DMS53 treated with DMSO at 0.1 percent for 48 hours (cell line): ENCODE data around the gene MYF6.
"Not testable (repeated sequence)": the region's sequence is repeated elsewhere in the genome, so short reads cannot be mapped to it uniquely, and the experiment has no call there.

Experiments
- DNase-seq: peaks from one replicate; lab custom pipeline; 2025; ENCODE audit not compliant: unreplicated experiment; lab: John Stamatoyannopoulos, UW

Gene MYF6

DNA sequence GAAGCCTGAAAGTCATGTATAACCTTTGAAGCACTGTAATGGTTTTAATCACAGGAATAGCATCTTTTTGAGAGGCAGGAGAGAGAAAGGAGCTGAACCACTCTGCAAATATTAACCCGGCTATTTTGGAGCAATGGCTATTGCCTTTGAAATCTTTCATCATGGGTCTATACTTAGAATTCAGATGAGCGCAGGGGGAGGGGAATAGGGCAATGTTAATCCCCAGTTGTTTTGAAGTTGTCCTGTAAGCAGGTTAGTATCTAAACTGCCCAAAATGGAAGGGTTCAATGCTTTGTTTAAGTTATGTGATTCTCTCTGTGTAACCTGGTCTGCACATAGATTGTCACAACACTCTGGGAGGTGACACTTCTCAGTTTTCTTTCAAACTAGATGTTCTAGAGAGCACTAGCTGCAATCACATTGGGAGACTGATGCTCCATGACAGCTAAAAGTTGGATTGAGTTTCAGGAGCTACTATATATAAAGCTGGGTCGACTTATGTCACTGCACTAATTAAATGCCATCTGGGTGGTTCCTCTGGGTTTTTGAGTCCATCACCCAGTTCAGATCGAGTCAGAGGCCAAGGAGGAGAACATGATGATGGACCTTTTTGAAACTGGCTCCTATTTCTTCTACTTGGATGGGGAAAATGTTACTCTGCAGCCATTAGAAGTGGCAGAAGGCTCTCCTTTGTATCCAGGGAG lies at the start of gene MYF6:
Gene MYF6 (plus strand): TSS at position 509 of the 704 bp plus-strand sequence. CDS start 86 bp downstream, at position 595.
- DNase-seq = no peak

DNA sequence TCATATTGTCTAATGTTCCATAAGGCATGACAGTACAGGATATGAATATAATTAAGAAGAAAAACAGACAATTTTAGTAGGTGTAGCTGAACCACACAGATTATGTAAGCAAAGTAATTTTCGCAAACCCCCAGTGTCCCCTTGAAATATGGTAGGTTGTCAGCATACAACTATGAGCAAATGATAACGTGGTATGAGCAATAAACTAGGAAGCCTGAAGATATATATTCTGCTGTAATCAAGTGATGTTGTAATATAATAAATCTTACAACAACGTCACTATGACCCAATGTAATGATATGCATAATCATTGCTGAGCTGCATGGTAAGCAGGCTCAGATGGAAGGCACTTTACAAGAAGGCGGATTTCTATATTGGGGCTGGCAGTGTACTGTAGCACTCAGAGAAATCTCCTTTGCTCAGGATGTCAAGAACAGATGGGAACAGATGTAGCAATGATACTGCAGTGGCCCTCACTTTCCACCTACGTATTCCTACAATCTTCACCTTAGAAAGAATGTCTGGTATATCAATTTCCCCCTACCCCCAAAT lies 47.8 kb upstream of the MYF6 start:
- DNase-seq = no peak

DNA sequence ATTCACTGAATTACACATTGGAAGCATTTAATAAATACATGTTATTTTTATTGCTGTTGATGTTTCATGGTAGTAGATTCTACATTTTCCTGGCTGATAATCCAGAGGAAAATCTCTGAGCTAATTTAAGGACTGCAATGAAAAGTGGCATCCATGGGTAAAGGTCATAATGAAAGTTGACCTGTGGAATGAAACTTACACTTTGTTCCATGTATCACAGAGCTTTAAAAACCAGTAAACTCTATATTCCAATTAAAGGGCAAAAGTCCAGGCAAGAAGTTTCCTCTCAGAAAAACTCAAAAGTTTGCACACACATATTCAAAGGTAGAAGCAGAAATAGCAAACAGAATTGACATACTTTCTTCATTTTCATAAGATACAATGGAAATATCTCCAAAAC lies 44.8 kb upstream of the MYF6 start:
- DNase-seq = no peak

DNA sequence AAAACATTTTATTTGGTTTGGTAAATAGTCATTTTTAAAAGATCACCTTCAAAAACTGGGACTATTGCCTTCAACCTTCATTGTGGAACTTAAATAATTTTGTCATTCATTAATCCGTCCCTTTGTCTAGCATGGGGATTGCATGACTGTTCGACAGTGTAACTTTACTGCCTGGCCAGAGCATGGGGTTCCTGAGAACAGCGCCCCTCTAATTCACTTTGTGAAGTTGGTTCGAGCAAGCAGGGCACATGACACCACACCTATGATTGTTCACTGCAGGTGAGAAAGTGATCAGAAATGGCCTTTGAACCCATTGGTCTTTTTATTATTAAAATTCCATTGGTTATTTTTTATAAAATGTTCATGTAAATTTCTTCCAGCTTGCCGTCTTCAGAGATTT lies 37.2 kb upstream of the MYF6 start:
- DNase-seq = no peak

DNA sequence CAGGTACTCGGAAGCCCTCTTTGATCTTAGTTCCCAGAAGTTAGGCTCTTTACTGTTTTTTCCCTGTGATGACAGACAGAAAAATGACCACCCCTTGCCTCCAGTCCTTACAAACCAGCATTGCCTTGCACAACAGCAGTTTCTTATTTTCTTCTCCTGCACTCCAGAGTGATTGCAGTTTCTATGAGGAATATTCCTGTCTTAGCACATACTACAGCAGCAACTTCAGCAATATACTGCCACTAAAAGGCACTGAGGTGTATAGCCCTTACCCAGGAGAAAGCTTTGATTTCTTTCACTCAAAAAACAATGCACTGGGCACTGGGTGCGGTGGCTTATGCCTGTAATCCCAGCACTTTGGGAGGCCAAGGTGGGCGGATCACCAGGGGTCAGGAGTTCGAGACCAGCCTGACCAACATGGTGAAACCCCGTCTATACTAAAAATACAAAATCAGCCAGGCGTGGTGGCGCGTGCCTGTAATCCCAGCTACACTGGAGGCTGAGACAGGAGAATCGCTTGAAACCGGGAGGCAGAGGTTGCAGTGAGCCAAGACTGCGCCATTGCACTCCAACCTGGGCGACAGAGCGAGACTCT lies 31.3 kb upstream of the MYF6 start:
- DNase-seq = not testable (repeated sequence)

DNA sequence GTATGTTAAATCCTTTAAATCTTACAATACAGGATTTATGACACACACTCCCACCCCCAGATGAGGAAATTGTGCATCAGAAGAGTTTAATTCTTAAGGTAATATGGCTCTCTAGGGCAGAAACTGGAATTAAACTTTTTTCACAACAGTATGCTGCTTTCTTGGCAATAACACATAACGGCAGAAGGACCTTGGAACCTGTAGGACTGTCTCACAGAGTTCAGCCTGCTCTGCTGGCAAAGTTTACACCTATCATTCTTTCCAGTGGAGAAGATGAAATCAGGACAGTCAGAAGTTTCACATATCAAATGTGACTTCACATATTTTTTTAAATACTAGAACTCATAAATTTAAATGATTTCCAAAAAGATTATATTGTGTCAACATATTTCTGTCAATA lies 30.6 kb upstream of the MYF6 start:
- DNase-seq = no peak

DNA sequence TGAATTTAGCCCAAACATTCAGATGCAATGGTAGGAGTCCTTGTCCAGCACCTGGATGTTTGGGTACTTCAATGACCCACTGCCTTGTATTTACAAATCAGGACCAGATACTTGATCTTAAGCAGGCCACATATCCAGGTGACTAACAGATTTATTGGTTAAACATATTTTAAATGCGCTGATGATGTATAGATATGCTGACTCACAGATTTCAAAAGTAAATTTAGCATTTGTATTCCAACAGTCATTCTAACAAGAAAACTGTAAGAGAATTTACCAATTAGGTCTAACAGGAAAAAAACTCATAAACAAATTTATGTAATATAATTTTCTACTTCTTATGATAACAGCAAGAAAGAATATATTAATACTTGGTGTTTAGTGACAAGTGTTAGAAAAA lies 29.4 kb upstream of the MYF6 start:
- no peak for DNase-seq

DNA sequence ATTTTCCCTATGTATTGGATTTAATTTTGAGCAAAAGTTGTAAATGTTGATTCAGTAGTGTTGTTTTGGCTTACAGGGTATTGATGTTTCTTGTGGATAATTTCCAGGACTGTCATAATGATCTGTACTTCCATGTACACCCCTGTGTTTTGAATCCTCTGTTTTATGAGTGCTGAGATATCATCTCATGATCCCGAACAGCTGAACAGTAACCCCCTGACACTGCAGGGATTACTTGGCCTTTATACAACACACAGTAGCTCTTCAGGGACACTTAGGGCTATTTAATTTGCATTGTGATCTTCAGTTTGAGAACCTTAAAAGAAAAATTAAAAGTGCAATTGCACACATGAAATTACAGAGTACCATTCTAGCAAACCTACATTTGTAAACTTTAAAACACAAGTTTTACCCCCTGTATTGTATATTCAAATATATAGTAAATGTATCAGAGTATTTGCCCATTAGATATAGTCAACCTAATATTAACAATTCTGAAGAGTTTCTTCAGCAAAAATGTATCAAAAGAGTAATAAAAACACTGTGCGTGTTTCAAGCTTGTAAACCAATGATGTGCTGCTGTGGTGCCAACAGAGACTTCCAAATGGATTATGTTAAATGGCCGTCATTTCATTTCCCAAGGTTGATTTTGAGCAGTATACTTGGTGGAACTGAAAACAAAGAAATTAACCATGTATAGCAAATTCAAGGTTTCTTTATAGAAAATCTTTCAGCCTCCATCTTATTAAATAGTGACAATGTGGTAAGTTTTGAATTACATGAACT lies 27.9 kb upstream of the MYF6 start:
- no peak for DNase-seq

DNA sequence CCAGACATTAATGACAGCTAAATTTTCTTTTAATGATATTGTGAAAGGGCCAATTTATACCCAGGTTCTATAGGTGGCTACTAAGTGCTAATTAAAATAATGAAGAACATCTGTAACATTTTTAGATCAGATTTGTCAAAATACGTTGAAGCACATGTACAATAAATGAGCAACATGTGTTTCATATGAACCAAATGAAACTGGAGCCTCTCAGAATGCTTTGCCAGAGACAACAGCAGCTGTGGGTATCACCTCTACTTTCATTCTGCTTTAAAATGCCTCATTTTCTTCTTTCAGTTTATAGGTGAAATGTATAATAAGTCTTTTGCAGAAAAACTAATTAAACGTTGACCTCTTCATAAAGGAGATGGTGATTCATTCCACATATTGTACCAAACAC lies 26.1 kb upstream of the MYF6 start:
- DNase-seq = no peak

DNA sequence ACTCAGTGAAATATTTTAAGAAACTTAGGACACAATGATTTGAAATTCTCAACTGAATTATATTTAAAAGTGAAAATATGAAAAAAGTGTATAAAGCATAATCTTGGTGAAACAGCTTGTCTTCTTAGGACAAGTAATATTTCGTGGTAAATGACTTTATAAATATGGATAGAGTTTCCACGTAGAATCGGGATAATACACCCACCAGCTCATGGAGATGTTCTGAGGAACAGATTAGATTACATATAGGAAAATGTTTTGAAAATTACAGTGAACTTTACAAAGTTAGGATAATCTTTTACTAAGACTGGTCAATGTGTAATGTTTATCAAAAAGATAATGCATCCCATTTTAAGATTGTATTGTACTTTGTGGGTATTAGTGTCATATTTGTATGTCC lies 25.6 kb upstream of the MYF6 start:
- DNase-seq = no peak

DNA sequence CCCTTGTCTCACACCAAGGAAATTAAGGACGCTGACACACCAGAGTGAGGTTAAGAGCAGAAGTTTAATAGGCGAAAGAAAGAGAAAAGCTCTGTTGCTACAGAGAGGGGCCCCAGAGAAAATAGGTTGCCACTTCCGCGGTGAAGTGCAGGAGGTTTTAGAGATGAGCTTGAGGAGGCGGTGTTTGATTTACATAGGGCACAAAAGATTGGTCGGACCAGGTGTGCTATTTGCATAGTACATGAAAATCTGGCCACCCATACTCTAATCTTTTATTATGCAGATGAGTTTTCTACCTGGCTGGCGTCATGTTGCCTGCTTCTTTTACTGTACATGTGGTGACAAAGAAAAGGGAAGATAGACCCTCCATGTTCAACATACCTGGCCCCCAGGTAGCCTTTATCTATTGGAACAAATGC lies 23.3 kb upstream of the MYF6 start:
- DNase-seq = no peak

DNA sequence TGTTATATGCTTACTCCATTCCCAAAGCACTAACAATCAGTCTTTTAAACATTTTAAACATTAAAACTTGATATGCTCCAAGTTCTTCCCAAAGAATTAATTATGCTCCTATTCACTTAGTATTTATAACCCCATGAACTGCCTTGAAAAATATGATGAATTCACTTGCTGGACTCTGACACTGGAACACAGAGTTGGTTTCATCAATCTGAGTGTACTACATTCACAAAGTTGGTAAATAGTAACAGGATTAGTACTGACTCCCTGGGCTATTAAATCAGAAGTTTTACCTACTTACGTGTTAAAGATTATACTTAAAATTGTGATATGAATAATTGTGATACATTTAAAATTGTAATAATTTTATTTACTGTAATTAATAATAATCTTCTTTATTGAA lies 17.3 kb upstream of the MYF6 start:
- DNase-seq = no peak

DNA sequence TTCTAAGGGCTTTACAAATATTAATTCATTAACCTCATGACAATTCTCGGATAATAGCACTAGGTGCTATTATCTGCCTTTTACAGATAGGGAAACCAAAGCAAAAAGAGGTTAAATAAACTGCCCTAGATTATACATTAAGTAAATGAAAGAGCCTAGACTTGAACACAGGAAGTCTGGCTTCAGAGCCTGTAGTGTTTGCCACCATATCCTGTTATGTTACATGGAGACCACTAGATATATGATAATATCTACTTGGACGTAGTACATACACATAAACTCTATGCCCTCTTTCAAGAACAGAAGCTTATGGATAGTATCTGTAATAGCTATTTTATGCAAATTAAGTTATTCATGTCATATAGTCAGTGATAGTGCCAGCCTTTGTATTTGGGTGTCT lies 16.9 kb upstream of the MYF6 start:
- no peak for DNase-seq

DNA sequence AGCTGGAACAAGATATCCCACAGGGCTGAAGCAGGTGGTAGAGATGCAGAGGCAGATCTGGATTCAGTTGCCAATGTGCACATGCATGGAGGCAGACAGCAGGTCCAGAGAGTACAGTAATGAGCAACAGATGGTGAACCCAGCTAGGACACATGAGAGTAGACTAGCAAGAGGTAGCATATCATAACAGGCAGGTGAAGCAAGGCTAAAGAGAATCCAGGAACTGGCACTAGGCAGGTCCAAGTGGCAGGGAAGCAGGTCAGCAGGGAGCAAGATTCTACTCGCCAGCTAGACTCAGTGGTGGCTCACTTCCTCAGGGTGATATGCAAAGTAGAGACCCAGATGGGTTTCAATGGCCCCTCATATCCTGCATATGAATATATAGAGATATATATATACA lies 15.3 kb upstream of the MYF6 start:
- DNase-seq = no peak

DNA sequence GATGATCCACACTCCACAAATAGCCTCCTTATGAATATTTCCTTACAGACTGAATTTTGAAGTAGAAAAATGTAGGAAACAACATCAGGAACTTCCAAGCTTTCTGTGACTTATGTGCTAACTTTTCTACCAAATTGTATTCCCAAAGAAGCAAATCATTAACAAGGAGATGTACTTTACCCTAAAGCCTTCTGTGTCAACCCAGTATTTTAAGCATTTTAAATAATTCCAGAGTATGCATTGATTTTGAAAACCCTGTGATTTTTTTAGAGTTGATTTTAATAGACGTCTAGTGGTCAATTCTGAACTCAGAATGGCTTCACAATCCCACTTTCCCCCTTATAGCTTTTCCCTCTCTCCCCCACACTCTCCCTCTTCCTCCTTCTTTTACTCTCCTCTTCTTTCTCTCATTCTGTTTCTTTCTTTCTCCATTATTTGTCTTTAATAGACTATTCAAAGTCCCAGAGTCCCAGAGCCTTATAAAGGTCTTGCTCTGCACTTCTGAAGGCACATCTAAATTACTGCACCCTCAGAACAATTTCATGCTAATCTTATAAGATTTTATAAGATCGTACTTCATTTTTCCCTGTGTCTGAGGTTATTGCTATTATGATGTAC lies 10.1 kb upstream of the MYF6 start:
- no peak for DNase-seq

DNA sequence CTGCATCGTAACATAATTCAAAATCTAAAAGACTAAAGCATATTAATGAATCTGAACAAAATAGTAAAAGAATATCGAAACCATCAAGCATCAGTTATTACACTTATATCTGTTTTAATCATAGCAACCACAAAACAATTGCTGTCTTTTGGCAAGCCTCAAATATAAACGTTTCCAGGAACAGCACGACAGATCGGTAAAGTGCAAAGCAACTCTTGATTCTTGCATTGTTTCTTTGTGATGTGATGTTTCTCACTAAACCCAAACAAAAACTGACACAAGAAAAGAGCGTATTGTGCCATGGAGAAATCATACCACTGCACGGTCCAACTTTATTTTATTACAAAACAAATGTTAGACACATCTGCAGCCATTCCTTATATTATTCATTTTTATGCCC lies 9.2 kb upstream of the MYF6 start:
- no peak for DNase-seq

DNA sequence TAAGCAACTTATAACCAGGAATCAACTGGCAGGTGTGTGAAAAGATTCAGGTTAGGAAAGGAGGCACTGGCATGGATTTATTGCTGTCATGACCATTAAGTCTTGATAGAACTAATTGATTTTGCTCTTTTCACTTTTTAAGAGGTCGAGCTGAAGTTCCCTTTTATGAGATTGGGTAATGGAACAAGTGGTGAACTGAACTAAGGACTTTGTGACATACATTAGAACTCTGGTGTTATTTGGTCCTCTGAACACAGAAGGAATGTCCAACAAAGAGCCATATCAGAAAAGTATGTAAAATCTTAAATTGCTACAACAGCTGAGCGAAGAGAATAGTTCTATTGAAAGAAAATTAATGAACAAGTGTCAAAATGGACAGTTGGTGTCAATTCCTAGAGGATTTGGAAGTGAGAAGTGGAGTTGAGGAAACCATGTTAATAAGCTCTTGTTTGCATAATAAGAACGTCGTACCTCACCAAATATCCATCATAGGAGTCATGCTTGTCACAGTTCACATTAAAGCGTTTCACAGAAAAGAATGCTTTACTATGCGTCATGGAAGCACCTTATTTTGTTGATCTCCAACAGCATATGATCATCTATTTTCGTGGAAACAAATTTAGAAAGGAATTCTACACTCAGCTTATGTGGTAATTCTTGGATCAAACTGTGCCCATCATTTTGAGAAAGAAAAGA lies 8.4 kb upstream of the MYF6 start:
- DNase-seq = no peak

DNA sequence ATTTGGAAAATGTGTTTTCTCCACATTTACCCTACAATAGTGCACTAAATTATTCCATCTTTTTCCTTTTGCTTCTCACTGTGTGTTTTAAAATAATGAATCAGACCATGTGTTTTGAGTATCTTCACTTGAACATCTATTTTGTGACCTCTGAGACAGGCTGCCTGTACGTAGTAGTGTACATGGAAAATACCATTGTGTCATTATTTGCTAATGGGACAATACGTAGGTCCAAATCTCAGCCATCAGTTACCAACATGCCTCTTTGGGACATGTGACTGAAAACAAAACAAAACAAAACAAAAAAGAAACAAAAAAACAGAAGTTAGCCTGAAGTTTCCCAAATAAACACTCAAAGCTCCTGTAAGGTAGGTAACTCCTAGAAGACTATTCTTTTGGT lies 7.1 kb upstream of the MYF6 start:
- no peak for DNase-seq

DNA sequence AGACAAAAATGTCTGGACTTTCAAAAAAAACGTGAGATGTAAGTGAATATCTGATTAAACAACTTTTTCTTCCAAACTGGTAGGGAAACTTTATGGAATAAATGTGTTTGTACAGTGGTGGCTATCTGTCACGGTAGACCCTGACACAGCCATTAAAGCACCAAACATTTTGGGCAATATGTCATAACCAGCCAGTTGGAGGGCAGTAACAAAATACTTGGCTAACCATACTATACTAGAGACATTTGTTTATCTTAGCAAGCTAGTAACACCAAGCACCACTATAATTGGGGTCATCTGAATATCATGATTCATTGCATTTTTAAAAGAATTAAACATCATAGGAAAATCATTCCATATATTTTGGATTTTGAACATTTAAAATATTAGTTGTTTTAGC lies 6.0 kb upstream of the MYF6 start:
- no peak for DNase-seq

DNA sequence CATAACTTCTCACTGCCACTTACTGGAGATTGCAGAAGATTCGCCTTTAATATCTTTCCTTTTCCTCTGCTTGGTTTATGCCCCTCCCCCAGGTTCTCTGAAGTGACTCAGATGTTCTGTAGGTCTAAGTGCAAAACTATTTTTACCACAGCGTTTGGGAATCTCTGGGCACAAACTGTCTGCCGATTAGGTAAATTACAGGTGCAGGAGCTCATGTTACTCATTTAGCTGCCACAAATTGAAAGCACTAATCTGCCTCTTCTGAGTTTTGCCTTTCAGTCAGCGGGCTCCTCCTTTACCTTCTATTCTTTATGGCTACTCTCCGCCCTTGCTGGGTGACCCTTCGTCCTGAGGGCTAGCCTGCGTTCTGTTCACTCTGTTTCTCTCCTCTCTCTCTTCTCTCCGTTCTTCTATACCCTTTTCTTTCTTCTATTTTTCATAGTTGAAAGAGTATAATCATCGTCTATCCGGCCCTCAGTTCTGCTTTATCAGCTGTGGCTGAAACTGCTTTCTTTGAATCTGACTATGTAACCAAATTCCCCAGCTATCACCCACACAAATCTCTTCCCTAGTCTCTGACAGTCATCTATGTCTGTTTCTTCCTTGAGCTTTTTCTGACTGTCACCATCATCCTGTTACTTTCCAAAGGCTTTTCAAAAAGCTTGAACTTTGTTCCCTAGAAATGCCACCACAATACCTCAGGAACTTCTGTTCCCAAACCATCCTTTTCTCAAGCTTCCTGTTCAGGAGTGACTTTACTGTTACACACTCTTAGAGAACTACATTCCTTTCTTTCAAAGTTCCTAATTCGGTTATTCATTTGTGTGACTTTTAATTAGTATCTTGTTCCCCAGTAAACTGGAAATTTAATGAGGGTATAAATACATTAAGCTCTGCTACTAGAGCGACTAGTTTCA lies 4.3 kb upstream of the MYF6 start:
- DNase-seq = no peak
